SK-N-SH treated with all-trans-retinoic acid at 6 μM for 48 hours (cell line): ENCODE results near the gene SPTBN4.
"Not testable (repeated sequence)": the region's sequence is repeated elsewhere in the genome, so short reads cannot be mapped to it uniquely, and the experiment has no call there.

Experiments used
- ATAC-seq: fragments of 200-7000 bp; cut with Tn5 transposase; 3 replicates; pipeline ENCODE4 v1.9.1; 2020; ENCODE audit warnings: mild to moderate bottlenecking, moderate library complexity
- ARNTL ChIP-seq: fragments of 450-650 bp; formaldehyde crosslinking; IDR thresholded peaks from 2 replicates; pipeline ENCODE4 v1.5.0; 2020; ENCODE audit warnings: low read depth, mild to moderate bottlenecking, moderate library complexity, borderline replicate concordance
- BACH2 ChIP-seq: fragments of 250-450 bp; sonication (Bioruptor Pico); IDR thresholded peaks from 2 replicates; pipeline ENCODE4 v1.9.0; 2021; ENCODE audit warnings: mild to moderate bottlenecking, borderline replicate concordance
- CREB5 ChIP-seq: fragments of 250-450 bp; sonication (Bioruptor Pico); IDR thresholded peaks from 2 replicates; pipeline ENCODE4 v1.5.1; 2020; ENCODE audit warnings: low read depth, mild to moderate bottlenecking, moderate library complexity
- CSDC2 ChIP-seq: fragments of 250-450 bp; sonication (Bioruptor Pico); IDR thresholded peaks from 2 replicates; pipeline ENCODE4 v1.5.0; 2020; ENCODE audit warnings: mild to moderate bottlenecking, moderate library complexity
- CSRNP3 ChIP-seq: fragments of 250-450 bp; sonication (Bioruptor Pico); IDR thresholded peaks from 2 replicates; pipeline ENCODE4 v1.5.1; 2021; ENCODE audit warnings: mild to moderate bottlenecking, moderate library complexity
- GLIS3 ChIP-seq: fragments of 250-450 bp; sonication (Bioruptor Pico); IDR thresholded peaks from 2 replicates; pipeline ENCODE4 v1.5.0; 2020; ENCODE audit warnings: mild to moderate bottlenecking, moderate library complexity
- ISL1 ChIP-seq: fragments of 250-450 bp; sonication (Bioruptor Pico); IDR thresholded peaks from 2 replicates; pipeline ENCODE4 v2.1.2; 2022; ENCODE audit warnings: mild to moderate bottlenecking, moderate library complexity
- OSR1 ChIP-seq: fragments of 250-450 bp; sonication (Bioruptor Pico); IDR thresholded peaks from 2 replicates; pipeline ENCODE4 v1.8.0; 2022; ENCODE audit warnings: moderate library complexity, mild to moderate bottlenecking, inconsistent platforms
- PATZ1 ChIP-seq: fragments of 250-450 bp; sonication (Bioruptor Pico); IDR thresholded peaks from 2 replicates; pipeline ENCODE4 v1.8.0; 2020; ENCODE audit warnings: mild to moderate bottlenecking, moderate library complexity, borderline replicate concordance
- POU6F1 ChIP-seq: fragments of 250-450 bp; sonication (Bioruptor Pico); IDR thresholded peaks from 2 replicates; pipeline ENCODE4 v1.8.0; 2021; ENCODE audit warnings: low read depth, mild to moderate bottlenecking, moderate library complexity, borderline replicate concordance
- PPARA ChIP-seq: fragments of 250-450 bp; sonication (Bioruptor Pico); IDR thresholded peaks from 2 replicates; pipeline ENCODE4 v1.5.0; 2020; ENCODE audit warnings: mild to moderate bottlenecking, borderline replicate concordance
- RARB ChIP-seq: fragments of 250-450 bp; sonication (Bioruptor Pico); IDR thresholded peaks from 2 replicates; pipeline ENCODE4 v1.8.0; 2021; ENCODE audit warnings: mild to moderate bottlenecking, moderate library complexity
- SNAI2 ChIP-seq: fragments of 250-450 bp; sonication (Bioruptor Pico); IDR thresholded peaks from 2 replicates; pipeline ENCODE4 v1.5.0; 2020; ENCODE audit warnings: mild to moderate bottlenecking, moderate library complexity
- TCF4 ChIP-seq: fragments of 250-450 bp; sonication (Bioruptor Pico); IDR thresholded peaks from 2 replicates; pipeline ENCODE4 v1.8.0; 2021; ENCODE audit warnings: mild to moderate bottlenecking, moderate library complexity, borderline replicate concordance
- TOX ChIP-seq: fragments of 250-450 bp; sonication (Bioruptor Pico); IDR thresholded peaks from 2 replicates; pipeline ENCODE4 v1.8.0; 2021; ENCODE audit warnings: mild to moderate bottlenecking, moderate library complexity, borderline replicate concordance
- TSHZ2 ChIP-seq: fragments of 250-450 bp; sonication (Bioruptor Pico); IDR thresholded peaks from 2 replicates; pipeline ENCODE4 v1.5.0; 2020; ENCODE audit warnings: mild to moderate bottlenecking, moderate library complexity
- ZC3H10 ChIP-seq: fragments of 250-450 bp; sonication (Bioruptor Pico); IDR thresholded peaks from 2 replicates; pipeline ENCODE4 v1.5.1; 2021; ENCODE audit warnings: mild to moderate bottlenecking, moderate library complexity
- ZFP3 ChIP-seq: fragments of 250-450 bp; sonication (Bioruptor Pico); IDR thresholded peaks from 2 replicates; pipeline ENCODE4 v1.5.0; 2020; ENCODE audit warnings: mild to moderate bottlenecking, moderate library complexity
- ZFP30 ChIP-seq: fragments of 450-650 bp; formaldehyde crosslinking; IDR thresholded peaks from 2 replicates; pipeline ENCODE4 v1.5.0; 2022; ENCODE audit warnings: mild to moderate bottlenecking, moderate library complexity
- ZNF565 ChIP-seq: fragments of 450-650 bp; formaldehyde crosslinking; conservative IDR thresholded peaks from 2 replicates; pipeline ENCODE4 v1.5.0; 2020; ENCODE audit warnings: low read depth, mild to moderate bottlenecking, moderate library complexity
- ZNF70 ChIP-seq: fragments of 450-650 bp; formaldehyde crosslinking; IDR thresholded peaks from 2 replicates; pipeline ENCODE4 v1.5.0; 2020; ENCODE audit warnings: mild to moderate bottlenecking, moderate library complexity
- ZNF8 ChIP-seq: fragments of 450-650 bp; formaldehyde crosslinking; IDR thresholded peaks from 2 replicates; pipeline ENCODE4 v1.5.0; 2020; ENCODE audit warnings: mild to moderate bottlenecking, moderate library complexity

SPTBN4 gene

GRCh38 chr19:40431698-40432097 is 35.1 kb upstream of the SPTBN4 start:
- TF ChIP-seq GLIS3 (no peak), CSRNP3 (CRISPR knock-in tag) (no peak), CSDC2 (CRISPR knock-in tag) (no peak), POU6F1 (CRISPR knock-in tag) (no peak), SNAI2 (CRISPR knock-in tag) (no peak), ZFP30 (CRISPR knock-in tag) (no peak), BACH2 (CRISPR knock-in tag) (no peak), TCF4 (no peak), ZNF70 (CRISPR knock-in tag) (no peak), ZC3H10 (CRISPR knock-in tag) (no peak), ISL1 (CRISPR knock-in tag) (no peak), OSR1 (CRISPR knock-in tag) (no peak), RARB (CRISPR knock-in tag) (no peak), CREB5 (no peak), TOX (CRISPR knock-in tag) (no peak), ZNF565 (CRISPR knock-in tag) (no peak)
- ATAC-seq = no peak

GRCh38 chr19:40432760-40433159 is 34.0 kb upstream of the SPTBN4 start:
- TF ChIP-seq ZFP3 (CRISPR knock-in tag) = peak; percentile 70; the same call in 1 of the 2 replicates

GRCh38 chr19:40433391-40434216 is 33.2 kb upstream of the SPTBN4 start:
- TF ChIP-seq PATZ1 (no peak), CSDC2 (CRISPR knock-in tag) (no peak), TSHZ2 (CRISPR knock-in tag) (no peak), TOX (CRISPR knock-in tag) (no peak), ZC3H10 (CRISPR knock-in tag) (no peak), CREB5 (no peak), ARNTL (CRISPR knock-in tag) (no peak), RARB (CRISPR knock-in tag) (no peak), ZNF70 (CRISPR knock-in tag) (no peak), PPARA (CRISPR knock-in tag) (no peak), OSR1 (CRISPR knock-in tag) (no peak), ZNF8 (CRISPR knock-in tag) (no peak), BACH2 (CRISPR knock-in tag) (no peak), ZNF565 (CRISPR knock-in tag) (no peak), SNAI2 (CRISPR knock-in tag) (no peak), CSRNP3 (CRISPR knock-in tag) (no peak), TCF4 (no peak), ZFP3 (CRISPR knock-in tag) (no peak), ZFP30 (CRISPR knock-in tag) (no peak)
- ATAC-seq = peak; percentile 98

More at GRCh38 chr19:40432760-40433159, 34.0 kb upstream of the SPTBN4 start:
- not testable (repeated sequence) for ATAC-seq
